ENCODE results near the gene CRY2. TPM values are rescaled to one million over a fixed set of nuclear protein-coding genes. Genes with fewer than 3 reads are reported as not detected.

Gene CRY2
- total and polyA plus RNA-seq, 2 of the 13 experiments (the other 11 are each of a cell fraction or from before 2014, with no cell fraction given): 10.1 to 12.2 TPM

DNA sequence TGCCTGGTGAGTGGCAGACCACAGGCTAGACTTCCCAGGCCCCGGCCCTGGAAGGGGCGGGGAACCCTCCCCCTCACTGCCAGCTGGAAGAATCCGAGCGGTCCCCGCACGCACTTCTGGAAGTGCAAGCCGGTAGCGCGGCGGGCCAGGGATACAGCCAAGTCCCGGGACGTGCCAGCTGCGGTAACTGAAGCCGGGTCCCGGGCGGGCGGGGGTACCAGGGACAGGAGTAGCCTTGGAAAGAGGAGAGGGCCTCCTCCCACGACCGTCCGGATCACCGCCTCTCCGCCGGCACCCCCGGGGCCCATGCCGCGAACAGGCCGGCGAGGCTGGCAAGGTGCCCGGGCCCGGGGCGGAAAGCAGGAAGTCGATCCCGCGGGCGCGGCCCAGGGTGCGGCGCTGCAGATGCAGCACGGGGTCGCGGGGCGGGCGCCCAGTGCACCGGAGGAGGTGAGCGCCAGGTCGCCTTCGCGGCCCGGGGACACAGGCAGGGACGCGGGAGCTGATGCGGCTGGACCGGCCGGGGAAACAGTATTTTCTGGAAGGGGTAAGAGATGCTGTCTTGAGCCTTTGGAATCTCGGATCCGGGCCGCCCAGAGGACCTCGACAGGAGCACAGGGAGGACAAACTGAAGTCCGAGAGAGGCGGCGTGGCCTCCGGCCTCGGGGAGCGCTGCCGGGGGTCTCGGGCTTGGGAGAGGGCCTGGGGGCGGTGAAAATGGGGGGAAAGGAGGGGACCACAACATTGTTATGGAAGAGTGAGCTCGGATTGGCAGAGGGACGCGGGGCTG, 43.1 kb upstream of the CRY2 start (continued):
- TF ChIP-seq, protein P1, sequence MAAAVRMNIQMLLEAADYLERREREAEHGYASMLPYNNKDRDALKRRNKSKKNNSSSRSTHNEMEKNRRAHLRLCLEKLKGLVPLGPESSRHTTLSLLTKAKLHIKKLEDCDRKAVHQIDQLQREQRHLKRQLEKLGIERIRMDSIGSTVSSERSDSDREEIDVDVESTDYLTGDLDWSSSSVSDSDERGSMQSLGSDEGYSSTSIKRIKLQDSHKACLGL (CRISPR knock-in tag; IDR thresholded peaks at IDR 0.05): 0 out of 2 replicates have a peak, but pooled peaks have one; percentile 53
- peak; percentile 49 for TF ChIP-seq ZNF263 (CRISPR knock-in tag; IDR thresholded peaks at IDR 0.05)
- no peak for TF ChIP-seq RFX1 (IDR thresholded peaks at IDR 0.05)
- TF ChIP-seq, protein P2, sequence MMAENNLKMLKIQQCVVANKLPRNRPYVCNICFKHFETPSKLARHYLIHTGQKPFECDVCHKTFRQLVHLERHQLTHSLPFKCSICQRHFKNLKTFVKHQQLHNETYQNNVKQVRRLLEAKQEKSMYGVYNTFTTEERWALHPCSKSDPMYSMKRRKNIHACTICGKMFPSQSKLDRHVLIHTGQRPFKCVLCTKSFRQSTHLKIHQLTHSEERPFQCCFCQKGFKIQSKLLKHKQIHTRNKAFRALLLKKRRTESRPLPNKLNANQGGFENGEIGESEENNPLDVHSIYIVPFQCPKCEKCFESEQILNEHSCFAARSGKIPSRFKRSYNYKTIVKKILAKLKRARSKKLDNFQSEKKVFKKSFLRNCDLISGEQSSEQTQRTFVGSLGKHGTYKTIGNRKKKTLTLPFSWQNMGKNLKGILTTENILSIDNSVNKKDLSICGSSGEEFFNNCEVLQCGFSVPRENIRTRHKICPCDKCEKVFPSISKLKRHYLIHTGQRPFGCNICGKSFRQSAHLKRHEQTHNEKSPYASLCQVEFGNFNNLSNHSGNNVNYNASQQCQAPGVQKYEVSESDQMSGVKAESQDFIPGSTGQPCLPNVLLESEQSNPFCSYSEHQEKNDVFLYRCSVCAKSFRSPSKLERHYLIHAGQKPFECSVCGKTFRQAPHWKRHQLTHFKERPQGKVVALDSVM (CRISPR knock-in tag; IDR thresholded peaks at IDR 0.05): 0 out of 2 replicates have a peak, but pooled peaks have one; percentile 26
- no peak for TF ChIP-seq ISL2 (CRISPR knock-in tag; IDR thresholded peaks at IDR 0.05)
- TF ChIP-seq MEIS2 (CRISPR knock-in tag; IDR thresholded peaks at IDR 0.05): 0 out of 2 replicates have a peak, but pooled peaks have one; percentile 7
- 0 out of 2 replicates have a peak, but pooled peaks have one; percentile 4 for TF ChIP-seq GATAD1 (CRISPR knock-in tag; IDR thresholded peaks at IDR 0.05)
- TF ChIP-seq, protein P3, sequence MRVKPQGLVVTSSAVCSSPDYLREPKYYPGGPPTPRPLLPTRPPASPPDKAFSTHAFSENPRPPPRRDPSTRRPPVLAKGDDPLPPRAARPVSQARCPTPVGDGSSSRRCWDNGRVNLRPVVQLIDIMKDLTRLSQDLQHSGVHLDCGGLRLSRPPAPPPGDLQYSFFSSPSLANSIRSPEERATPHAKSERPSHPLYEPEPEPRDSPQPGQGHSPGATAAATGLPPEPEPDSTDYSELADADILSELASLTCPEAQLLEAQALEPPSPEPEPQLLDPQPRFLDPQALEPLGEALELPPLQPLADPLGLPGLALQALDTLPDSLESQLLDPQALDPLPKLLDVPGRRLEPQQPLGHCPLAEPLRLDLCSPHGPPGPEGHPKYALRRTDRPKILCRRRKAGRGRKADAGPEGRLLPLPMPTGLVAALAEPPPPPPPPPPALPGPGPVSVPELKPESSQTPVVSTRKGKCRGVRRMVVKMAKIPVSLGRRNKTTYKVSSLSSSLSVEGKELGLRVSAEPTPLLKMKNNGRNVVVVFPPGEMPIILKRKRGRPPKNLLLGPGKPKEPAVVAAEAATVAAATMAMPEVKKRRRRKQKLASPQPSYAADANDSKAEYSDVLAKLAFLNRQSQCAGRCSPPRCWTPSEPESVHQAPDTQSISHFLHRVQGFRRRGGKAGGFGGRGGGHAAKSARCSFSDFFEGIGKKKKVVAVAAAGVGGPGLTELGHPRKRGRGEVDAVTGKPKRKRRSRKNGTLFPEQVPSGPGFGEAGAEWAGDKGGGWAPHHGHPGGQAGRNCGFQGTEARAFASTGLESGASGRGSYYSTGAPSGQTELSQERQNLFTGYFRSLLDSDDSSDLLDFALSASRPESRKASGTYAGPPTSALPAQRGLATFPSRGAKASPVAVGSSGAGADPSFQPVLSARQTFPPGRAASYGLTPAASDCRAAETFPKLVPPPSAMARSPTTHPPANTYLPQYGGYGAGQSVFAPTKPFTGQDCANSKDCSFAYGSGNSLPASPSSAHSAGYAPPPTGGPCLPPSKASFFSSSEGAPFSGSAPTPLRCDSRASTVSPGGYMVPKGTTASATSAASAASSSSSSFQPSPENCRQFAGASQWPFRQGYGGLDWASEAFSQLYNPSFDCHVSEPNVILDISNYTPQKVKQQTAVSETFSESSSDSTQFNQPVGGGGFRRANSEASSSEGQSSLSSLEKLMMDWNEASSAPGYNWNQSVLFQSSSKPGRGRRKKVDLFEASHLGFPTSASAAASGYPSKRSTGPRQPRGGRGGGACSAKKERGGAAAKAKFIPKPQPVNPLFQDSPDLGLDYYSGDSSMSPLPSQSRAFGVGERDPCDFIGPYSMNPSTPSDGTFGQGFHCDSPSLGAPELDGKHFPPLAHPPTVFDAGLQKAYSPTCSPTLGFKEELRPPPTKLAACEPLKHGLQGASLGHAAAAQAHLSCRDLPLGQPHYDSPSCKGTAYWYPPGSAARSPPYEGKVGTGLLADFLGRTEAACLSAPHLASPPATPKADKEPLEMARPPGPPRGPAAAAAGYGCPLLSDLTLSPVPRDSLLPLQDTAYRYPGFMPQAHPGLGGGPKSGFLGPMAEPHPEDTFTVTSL (CRISPR knock-in tag; IDR thresholded peaks at IDR 0.05; ENCODE audit: borderline replicate concordance): 0 out of 2 replicates have a peak, but pooled peaks have one; percentile 38
- no peak for TF ChIP-seq ZBTB7A (CRISPR knock-in tag; IDR thresholded peaks at IDR 0.05)
- 0 out of 2 replicates have a peak, but pooled peaks have one; percentile 48 for TF ChIP-seq ZNF30 (CRISPR knock-in tag; IDR thresholded peaks at IDR 0.05)
- TF ChIP-seq, protein P4, sequence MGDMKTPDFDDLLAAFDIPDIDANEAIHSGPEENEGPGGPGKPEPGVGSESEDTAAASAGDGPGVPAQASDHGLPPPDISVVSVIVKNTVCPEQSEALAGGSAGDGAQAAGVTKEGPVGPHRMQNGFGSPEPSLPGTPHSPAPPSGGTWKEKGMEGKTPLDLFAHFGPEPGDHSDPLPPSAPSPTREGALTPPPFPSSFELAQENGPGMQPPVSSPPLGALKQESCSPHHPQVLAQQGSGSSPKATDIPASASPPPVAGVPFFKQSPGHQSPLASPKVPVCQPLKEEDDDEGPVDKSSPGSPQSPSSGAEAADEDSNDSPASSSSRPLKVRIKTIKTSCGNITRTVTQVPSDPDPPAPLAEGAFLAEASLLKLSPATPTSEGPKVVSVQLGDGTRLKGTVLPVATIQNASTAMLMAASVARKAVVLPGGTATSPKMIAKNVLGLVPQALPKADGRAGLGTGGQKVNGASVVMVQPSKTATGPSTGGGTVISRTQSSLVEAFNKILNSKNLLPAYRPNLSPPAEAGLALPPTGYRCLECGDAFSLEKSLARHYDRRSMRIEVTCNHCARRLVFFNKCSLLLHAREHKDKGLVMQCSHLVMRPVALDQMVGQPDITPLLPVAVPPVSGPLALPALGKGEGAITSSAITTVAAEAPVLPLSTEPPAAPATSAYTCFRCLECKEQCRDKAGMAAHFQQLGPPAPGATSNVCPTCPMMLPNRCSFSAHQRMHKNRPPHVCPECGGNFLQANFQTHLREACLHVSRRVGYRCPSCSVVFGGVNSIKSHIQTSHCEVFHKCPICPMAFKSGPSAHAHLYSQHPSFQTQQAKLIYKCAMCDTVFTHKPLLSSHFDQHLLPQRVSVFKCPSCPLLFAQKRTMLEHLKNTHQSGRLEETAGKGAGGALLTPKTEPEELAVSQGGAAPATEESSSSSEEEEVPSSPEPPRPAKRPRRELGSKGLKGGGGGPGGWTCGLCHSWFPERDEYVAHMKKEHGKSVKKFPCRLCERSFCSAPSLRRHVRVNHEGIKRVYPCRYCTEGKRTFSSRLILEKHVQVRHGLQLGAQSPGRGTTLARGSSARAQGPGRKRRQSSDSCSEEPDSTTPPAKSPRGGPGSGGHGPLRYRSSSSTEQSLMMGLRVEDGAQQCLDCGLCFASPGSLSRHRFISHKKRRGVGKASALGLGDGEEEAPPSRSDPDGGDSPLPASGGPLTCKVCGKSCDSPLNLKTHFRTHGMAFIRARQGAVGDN (CRISPR knock-in tag; IDR thresholded peaks at IDR 0.05): peak; percentile 90
- no peak for TF ChIP-seq ZNF343 (CRISPR knock-in tag; IDR thresholded peaks at IDR 0.05)
- TF ChIP-seq, protein P5, sequence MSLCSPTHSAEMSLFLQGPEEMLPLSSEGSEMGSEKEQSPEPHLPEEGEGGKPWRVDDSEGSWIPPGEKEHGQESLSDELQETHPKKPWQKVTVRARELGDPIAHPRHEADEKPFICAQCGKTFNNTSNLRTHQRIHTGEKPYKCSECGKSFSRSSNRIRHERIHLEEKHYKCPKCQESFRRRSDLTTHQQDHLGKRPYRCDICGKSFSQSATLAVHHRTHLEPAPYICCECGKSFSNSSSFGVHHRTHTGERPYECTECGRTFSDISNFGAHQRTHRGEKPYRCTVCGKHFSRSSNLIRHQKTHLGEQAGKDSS (CRISPR knock-in tag; IDR thresholded peaks at IDR 0.05; ENCODE audit: borderline replicate concordance, low read depth): no peak
- TF ChIP-seq ZNF180 (CRISPR knock-in tag; IDR thresholded peaks at IDR 0.05; ENCODE audit: borderline replicate concordance, low read depth): no peak
- peak; percentile 33 for TF ChIP-seq HNRNPLL (IDR thresholded peaks at IDR 0.05; ENCODE audit: low read depth, low read length, poor library complexity, severe bottlenecking)

Measured in HepG2 (cell line).